Stomach (tissue), 4 donors: ENCODE results near the gene ANKS1B.

Source experiments
- EP300 ChIP-seq: sonication (generic); formaldehyde crosslinking; IDR thresholded peaks from one replicate; pipeline ENCODE4 v1.6.1; 2017; ENCODE audit warnings: antibody characterized with exemption
- POLR2A ChIP-seq, 4 donors: fragments of 450-650 bp; IDR thresholded peaks; one replicate each; pipeline ENCODE4 v1.6.1; 2016; ENCODE audit warnings: antibody characterized with exemption in 4 of 4, control low read depth in 2 of 4, mild to moderate bottlenecking in 1 of 4, moderate library complexity in 1 of 4
- POLR2AphosphoS5 ChIP-seq, 3 donors: sonication (generic); formaldehyde crosslinking; IDR thresholded peaks; one replicate each; pipeline ENCODE4 v1.6.1; 2016; ENCODE audit warnings: antibody characterized with exemption in 3 of 3
- TF ChIP-seq, protein P1 (sequence below), 7 experiments: fragments of 450-650 bp in 4 of 7; fragments of 200-600 bp in 3 of 7; sonication (generic) in 3 of 7; IDR thresholded peaks; one replicate each; pipeline ENCODE4 v1.5.1; 2016 to 2019; ENCODE audit warnings: antibody characterized with exemption in 7 of 7, control low read depth in 2 of 7, mild to moderate bottlenecking in 1 of 7

DNA sequence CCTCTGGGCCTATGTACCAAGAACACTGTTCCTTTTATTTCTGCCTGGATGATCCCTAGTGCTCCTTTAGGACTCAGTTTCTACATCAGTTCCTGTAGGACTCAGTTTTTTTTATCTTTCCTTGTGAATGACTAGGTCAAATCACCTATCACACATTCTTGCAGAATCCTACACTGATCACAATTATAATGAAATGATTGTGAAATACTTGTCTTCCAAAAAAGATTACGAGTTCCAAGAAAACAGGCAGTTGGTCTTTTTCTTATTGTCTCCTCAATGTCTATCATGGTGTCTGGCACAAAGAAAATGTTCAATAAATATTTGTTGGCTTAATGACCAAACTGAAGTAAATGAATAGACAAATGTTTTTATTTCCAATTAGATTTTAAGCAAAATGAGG is 432.7 kb downstream of the ANKS1B start:
- TF ChIP-seq, protein P1, sequence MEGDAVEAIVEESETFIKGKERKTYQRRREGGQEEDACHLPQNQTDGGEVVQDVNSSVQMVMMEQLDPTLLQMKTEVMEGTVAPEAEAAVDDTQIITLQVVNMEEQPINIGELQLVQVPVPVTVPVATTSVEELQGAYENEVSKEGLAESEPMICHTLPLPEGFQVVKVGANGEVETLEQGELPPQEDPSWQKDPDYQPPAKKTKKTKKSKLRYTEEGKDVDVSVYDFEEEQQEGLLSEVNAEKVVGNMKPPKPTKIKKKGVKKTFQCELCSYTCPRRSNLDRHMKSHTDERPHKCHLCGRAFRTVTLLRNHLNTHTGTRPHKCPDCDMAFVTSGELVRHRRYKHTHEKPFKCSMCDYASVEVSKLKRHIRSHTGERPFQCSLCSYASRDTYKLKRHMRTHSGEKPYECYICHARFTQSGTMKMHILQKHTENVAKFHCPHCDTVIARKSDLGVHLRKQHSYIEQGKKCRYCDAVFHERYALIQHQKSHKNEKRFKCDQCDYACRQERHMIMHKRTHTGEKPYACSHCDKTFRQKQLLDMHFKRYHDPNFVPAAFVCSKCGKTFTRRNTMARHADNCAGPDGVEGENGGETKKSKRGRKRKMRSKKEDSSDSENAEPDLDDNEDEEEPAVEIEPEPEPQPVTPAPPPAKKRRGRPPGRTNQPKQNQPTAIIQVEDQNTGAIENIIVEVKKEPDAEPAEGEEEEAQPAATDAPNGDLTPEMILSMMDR (IDR thresholded peaks at IDR 0.05), result no peak
- TF ChIP-seq POLR2A (IDR thresholded peaks at IDR 0.05) (no peak), POLR2AphosphoS5 (IDR thresholded peaks at IDR 0.05) (no peak), EP300 (no peak)
